HT1080 (cell line): ENCODE data around the gene MAPK8. TPM values are rescaled to one million over a fixed set of nuclear protein-coding genes. Genes with fewer than 3 reads are reported as not detected.

Experiments used
- DNase-seq: peaks from one replicate; pipeline ENCODE4 v3.0.0-alpha.2; 2015; ENCODE audit warnings: low read depth
- total RNA-seq: library from RNA; depleted of rRNA; stranded (reverse); fragments of >200 nt; shearing (Covaris generic); gene quantifications from 2 replicates; pipeline ENCODE4 v1.2.3, GENCODE V29; 2014

The MAPK8 gene
- total RNA-seq, 1 experiment from 2014 or later: 69.9 TPM

DNA sequence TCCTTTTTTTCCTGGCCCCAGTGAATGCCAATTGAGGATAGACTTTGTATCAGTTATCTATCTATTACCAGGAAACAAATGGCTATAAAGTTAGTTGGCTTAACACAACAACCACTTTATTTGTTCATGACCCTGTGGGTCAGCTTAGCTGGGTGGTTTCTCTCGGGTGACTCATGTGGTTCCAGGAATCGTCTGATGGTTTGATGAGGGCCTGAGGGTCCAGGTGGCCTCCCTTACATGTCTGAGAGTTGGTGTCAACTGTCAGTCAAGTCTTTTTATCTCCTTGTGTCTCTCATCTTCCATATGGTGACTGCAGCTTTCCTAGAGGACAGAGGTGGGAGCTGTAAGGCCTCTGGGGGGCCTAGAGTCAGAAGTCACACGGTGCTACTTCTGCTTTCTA, 15.3 kb upstream of the MAPK8 start:
- DNase-seq: no peak

DNA sequence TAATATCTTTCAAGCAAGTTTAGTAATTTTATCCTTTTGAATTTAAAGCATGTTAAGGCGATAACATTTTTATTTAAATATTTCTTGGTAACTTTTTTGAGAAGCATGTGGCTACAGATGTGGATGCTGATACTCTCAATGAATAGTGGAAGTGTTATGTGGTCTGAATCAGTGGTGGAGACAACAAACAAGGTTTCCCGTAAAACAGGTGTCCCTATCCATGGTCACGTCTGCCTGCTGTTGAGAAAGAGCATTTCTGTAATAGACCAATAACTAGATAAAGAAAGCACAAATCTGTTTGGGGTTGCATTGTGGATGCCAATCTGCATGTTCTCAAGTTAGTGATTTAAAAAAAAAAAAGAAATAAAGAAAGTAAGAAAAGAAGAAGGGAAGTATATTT, 13.9 kb upstream of the MAPK8 start:
- no peak for DNase-seq

DNA sequence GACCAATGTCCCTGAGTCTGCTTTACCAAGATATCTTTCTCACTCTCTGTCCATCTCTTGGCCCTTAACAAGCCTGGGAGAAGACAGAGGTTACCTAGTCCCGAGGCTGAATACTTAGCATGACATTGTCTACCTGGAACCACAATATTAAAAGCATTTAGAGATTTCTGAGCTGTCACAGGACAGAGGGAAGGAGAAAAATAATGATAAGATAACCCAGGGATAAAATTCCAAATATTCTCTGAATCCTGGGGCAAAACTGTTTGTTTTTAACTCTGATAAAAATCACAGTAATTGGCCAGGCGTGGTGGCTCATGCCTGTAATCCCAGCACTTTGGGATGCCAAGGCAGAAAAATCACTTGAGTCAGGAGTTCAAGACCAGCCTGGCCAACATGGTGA, 12.0 kb upstream of the MAPK8 start:
- no peak for DNase-seq

DNA sequence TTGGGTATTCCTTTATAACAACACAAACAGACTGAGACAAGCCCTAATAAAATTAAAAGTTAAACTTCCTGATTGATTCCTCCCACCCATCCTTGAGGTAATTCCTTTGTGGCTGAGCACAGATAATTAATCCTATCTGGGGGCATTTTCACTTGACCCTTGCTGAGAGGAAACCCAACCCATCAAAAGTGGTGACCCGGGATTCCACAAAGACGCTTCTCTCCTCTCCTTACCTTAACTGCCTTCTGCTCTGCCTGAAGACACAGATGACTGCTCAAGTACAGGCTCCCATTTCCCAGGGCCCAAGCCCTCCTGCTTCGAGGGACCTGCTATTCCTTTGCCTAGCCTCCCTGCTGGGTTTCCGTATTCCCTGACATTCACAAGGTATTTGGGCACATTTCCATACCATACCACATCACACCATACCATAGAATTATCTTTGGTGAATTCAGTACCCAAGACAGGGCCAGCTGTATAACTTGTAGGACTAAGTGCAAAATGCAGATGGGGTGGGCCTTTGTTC, 9.8 kb upstream of the MAPK8 start:
- DNase-seq: no peak

DNA sequence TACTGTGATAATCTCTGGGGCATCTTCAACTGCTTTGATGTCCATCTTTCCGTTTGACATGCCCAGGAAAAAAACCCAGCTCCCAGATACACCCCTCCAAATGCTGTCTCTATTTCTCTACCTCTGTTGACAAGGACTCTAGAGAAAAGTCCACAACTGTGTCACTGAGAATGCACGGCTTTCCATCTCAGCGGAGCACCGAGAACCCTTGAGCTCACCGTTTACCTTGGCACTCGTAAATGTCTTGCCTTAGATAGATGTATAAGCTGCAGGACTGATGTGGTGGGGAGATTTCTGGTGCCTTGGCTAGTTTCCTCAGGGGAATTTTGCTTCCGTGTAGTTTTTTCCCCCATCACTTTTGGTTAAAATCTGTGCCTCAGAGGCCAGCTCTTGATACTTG, 7.4 kb upstream of the MAPK8 start:
- no peak for DNase-seq

DNA sequence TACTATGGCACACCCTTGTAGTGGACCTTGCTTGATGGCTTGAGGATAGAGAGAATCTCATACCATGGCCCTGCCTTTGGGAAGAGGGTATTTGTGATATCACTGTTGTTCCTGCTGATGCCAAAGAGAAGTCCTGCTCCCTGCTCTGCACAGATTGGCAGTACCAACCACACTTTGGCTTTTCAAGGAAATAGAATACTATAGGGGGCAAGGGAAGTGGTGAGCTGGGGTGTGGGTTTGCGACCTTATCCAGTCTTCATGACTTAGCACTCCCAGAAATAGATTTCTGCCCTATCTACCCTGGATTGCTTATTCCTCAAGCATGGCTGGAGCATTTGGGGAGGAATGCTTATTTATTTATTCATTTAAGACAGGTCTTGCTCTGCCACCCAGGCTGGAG, 6.8 kb upstream of the MAPK8 start:
- DNase-seq: no peak

DNA sequence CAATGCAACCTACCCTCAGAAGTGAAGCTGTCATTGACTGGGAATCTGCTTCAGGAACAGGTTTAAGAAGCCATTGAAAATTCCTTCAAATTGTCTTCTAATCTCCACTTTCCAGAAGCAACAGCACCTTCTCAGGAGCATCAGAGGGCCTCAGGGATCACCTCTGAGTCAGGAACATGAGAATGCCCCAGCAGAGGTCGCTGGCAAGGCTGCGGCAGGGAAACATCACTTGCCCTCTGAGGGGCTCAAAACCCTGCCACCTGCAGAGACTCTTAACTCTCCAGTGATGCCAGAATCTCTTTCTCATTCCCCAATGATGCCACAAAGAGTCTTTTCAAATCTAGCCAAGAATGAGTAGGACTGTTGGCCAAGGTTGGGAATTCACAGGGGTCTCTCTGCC, 5.9 kb upstream of the MAPK8 start:
- DNase-seq: no peak

DNA sequence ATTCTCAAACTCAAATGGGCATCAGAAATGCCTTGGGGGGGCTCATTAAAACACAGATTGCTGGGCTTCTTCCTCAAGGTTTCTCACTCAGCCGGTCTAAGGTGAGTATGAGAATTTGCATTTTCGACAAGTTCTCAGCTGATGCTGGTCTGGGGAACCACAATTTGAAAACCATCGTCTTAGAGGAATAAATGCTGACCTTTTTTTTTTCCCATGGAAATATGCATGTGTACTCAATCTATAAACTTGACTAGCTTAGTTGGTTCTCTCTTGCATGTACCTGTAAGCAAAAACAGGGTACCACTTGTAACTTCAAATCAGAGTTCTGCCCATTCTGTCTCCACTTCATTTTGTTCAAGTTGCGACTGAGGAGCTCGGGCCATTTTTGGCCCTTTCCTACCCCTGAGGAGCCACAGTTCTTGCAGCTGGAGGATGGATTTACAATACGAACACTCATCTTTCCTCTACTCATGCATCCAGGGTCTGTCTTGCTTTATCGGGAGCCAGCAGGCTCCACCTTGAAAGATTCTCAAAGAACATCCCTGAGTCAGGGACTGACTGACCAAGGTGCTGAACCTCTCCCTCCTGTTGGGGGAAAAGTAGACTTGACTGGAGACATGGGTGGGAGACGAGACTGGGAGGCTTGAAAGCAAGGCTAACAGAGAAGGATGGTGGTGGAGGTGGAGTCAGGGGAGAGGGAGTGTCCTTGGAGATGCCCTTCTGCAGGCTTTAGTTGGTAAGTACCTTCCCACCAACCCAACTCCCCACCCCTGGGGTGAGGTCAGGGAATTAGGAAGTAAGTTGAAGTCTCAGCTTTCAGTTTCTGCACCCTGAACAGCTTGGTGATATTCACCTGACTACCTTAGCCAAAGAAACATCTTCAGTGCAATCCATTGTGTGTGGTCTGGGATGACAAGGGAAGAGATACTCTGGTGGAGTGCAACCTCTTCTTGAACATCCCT, 3.7 kb upstream of the MAPK8 start:
- DNase-seq: no peak

DNA sequence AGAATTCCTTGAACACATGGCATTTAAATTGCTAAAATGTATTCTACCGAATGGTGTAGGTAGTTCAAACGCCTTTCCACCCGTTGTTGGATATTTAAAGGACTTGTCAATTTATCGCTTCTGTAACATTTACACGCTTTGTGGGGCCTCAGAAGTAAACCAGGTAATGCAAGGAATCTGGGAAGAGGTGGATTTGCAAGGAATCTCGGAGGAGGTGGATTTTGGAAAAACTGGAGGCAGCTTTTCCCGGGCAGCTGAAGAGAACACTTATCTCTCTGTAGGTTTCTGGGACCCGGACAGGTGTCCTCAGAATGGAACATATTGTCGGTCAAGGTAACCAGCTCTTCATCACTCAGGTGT, 592 bp upstream of the MAPK8 start:
- no peak for DNase-seq

DNA sequence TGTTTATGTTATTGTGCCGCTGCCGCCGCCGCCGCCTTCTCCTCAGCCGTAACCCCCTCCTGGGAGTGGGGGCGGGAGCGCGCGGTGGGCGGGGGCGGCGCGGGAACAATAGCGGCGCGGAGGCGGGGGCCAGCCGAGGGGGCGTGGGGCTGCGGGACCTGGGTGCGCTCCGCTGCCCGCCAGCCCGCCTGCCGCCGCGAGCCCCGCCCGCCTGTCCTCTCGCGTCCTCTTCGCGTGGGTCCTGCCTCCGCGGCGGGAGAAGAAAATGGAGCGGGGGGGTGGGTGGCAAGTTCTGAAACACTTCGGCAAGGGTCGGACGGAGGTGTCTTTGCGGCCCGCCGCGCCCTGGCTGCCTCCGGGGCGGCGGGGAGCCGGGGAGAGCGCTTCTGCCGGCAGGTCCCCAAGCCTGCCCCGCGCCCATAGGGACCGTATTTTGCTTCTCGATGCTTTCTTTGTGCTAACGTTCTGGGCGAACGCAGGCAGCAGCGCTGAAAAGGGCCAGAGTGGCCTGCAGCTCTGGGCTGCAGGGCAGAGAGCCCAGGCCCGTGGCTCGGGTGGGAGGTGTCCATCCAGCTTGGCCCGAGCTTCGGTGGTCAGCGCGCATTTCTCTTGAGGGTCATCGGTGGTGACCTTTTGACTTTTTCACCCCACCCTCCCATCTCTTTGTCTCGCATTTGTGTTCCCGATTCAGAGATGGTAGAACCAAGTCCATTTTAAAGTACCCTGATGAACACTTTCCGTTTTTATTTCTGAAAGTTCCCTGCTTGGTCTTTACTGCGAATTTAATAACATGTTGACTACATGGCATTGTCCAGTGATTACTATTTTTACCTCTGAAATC, 613 bp downstream of the MAPK8 start:
- peak; percentile 22 for DNase-seq

DNA sequence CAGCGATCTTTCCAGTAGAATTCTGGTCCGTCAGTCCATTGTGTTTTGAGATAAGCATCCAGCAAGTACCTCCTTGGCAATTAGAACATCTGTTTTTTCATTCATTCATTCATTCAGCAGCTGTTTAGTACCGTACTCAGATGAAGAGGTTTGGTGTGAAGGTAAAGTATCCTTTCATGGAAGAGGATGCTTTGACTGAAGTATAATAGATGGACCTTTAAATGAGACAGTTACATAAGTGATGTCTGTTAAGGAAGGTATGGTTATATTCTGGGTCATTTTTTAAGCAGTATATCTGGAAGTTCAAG, 1.2 kb downstream of the MAPK8 start:
- no peak for DNase-seq

DNA sequence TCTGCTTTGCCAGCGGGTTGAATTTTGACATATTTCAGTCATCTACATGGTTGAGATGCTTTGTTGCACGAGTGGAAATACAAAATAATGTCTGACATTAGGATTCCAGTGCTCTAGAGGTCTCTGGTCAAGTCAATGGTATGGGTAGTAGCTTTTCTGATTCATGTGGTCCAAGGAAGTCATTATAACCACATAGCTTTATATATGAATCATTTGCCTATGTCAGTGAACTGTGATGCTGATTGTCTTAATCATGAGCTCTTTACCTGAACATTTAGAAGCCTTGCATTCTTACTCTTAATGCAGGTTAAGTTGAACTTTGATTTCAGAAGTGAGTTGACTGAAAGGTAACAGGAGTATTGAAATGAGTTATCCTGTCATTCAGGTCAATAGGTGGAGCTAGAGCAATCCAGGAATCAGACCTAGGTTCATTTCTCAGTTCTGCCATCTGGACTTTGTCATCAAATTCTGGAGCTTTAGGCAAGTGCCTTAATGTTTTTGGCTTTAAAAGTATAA, 3.3 kb downstream of the MAPK8 start:
- peak; percentile 86 for DNase-seq

DNA sequence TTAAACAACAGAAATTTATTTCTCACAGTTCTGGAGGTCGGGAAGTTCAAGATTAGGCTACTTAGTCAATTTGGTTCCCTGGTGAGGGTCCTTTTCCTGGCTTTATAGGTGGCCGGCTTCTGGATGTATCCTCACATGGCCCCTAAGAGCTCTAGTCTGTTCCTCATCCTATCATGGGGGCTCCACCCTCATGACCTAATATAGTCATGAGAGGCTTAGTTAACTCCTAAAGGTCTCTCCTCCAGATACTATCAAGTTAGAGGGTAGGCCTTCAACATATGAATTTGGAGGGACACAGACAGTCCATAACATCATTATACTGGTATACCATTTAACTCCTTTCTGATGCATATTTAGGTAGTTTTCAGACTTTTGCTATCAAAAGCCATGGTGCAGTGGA, 7.6 kb downstream of the MAPK8 start:
- no peak for DNase-seq

DNA sequence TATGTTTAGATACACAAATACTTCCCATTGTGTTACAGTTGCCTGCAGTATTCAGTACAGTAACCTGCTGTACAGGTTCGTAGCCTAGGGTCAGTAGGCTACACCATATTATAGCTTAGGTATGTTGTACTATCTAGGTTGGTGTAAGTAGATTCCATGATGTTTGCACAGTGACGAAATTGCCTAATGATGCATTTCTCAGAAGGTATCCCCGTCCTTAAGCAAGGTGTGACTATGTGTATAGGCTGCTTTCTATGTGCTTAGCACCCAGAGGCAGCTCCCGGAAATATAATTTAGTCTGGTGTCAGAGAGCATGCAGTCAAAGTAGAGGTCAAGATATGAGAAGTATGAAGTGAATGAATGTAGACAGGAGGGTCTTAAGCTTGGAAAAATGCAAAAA, 9.8 kb downstream of the MAPK8 start:
- no peak for DNase-seq

DNA sequence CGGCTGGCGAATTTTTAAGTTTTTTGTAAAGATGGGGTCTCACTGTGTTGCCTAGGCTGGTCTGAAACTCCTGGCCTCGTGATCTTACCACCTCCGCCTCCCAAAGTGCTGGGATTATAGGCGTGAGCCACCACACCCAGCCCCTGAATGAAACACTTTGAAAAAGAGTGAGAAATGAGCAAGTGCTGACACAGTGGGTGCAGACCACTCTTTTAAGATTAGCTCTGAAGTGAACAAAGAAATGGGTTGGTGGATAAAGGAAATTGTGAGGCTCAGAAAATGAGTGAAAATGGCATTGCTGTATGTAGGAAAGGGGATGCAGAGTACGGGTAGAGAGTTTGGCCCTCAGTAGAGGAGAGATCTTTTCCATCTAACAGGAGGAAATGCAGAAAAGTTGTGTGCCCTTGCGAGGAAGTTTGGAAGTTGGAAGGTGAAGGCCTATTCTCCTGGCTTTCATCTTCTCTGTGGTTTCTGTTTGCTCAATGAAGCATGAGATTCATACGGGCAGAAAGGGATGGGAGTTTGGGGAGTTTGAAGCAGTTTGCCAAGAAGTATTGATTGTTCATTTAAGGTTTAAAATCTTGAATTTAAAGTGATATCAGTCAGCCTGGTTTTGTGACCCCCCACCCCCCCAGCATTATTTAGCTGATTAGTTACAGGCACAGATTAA, 11.0 kb downstream of the MAPK8 start:
- no peak for DNase-seq

DNA sequence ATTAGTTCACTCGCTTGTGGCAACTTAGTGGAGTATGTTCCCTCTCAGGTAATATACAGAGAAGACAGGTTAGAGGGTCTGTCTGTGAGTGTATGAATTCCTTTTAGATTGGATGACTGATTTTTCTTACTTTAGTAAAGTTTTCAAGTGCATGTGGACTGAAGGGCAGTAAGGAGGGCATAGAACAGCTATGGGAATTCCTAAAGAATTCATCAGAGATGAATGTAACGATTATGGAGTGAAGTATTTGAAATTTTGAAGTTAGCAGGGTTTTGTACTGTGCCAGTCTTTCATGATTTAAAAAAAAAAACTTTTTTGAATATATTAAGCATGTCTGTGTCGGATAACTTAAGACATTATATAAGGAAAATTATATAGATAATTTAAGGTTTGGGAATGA, 15.5 kb downstream of the MAPK8 start:
- DNase-seq: no peak

DNA sequence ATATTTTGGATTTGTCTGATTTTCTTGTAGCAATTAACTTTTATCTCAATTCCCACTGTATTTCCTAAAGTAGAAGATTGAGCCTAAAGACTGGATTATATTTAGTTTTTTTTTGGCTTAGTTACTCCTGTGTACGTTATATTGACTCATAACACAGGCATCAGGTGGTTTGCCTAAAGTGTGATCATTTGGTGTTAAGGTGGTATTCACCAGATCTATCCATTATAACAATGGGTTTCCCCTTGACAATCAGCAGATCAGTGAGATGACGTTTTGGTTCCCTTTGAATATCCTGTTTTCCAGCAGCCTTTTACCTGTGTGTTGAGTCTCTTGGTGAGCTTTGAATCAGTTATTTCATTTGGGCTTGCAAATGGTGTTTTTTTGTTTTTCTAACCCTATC, 18.1 kb downstream of the MAPK8 start:
- no peak for DNase-seq

DNA sequence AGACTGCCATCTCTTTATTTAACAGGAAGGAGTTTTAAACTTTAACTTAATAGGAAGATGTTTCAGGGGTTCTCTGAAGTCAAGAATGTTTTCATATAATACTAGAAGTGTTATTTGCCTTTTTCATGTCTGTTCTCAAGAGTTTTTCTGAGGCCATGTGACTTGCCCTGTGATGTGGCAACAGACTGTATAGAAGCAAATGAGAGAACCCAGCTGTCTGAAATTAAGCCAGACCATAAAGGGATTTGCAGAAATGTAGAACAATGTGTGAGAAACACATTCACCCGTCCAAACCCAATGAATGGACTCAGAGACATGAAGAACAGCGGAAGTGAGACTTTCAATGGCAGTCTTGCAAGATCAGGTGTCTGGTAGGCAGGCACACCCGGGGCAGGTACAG, 23.8 kb downstream of the MAPK8 start:
- DNase-seq: no peak

DNA sequence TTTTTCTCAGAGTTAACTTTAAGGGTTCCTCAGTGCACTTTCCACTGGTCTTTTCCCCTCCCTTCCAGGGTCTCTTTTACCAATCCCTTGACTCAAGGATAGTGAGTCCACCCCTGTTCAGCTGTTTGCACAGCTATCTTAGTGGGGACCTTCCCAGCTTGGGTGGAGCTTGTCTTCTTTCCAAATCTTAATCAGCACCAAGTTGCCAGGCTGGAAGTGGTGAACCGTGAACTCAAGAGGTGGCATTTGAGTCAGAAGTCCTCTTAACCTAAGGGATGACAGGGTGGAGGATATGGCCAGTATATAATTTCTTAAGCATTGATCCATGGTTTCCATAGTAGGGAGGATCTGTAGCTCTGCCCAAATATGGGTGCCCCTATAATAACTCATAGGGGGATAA, 25.0 kb downstream of the MAPK8 start:
- DNase-seq: no peak

DNA sequence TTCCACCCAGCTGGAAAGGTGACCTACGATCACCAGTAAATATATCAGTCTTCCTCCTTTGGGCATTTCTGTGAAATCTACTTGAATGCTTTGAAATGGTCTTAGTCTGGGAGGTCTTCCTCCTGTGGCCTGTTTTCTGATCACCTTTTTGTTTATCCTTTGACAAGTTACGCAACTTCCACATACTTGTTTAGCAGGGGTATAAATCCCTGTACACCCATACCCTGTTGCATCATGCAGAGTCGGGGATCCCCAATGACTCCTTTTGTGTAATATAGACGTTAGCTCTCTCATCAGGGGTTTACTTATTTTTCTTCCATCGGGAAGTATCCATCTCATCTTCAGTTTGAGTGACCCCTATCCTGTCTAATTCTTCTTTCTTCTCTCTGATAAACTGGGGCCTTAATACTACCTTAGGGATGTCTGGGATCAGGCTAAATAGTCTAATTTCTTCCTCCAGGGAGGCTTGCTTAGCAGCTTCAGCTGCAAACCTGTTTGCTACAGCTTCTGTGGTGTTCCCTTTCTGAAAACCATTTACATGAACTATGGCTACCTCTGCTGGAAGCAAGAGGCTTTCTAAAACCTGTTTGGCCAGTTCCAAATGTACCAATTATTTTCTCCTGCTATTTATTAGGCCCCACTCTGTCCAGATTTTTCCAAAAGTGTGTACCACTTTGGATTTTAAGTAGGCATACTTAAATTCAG, 25.8 kb downstream of the MAPK8 start:
- DNase-seq: no peak

DNA sequence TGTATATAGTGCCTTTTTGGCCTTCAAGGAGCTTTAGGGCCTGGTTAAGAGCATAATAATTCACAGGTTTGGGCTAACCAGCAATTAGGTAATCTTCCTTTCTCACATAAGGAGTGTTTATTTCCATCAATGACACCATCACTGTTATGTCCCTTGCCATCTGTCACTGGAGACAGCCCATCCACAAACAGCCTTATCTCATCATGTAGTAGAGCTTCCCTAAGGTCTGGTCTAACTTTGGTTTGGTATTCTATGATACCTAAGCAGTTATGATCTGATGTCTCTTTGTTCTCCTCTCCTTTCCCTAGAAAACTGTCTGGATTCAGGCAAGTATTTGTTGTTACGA, 26.4 kb downstream of the MAPK8 start:
- DNase-seq: no peak
